GM12878 (cell line): ENCODE results near the gene ZFAND2A.

Source experiments
- CHD2 ChIP-seq: IDR thresholded peaks from 2 replicates; pipeline ENCODE4 v1.6.1; 2011; ENCODE audit warnings: low read depth, low read length, improper control_type of control experiment, borderline replicate concordance
- EP300 ChIP-seq, 2 experiments: fragments of 150-350 bp in 1 of 2; IDR thresholded peaks; 2 replicates each; pipeline ENCODE4 v1.6.1; 2011 to 2012; ENCODE audit warnings: low read depth in 2 of 2, low read length in 2 of 2, borderline replicate concordance in 1 of 2, improper control_type of control experiment in 1 of 2, inconsistent platforms in 1 of 2; ENCODE audit not compliant: control insufficient read depth in 1 of 2
- ETV6 ChIP-seq, 2 experiments: fragments of 450-650 bp in 1 of 2; IDR thresholded peaks in 1 of 2; conservative IDR thresholded peaks in 1 of 2; 2 replicates each; pipeline ENCODE4 v1.6.1; 2014; ENCODE audit warnings: antibody characterized with exemption in 1 of 2, borderline replicate concordance in 1 of 2, low read depth in 1 of 2, mild to moderate bottlenecking in 1 of 2, moderate library complexity in 1 of 2
- MYB ChIP-seq: fragments of 150-350 bp; IDR thresholded peaks from 2 replicates; pipeline ENCODE4 v1.6.1; 2014; ENCODE audit warnings: mild to moderate bottlenecking, low read depth, low read length, borderline replicate concordance
- TAF1 ChIP-seq: IDR thresholded peaks from 2 replicates; pipeline ENCODE4 v1.6.1; 2011; ENCODE audit warnings: mild to moderate bottlenecking, low read depth, low read length, borderline replicate concordance
- ZNF384 ChIP-seq: IDR thresholded peaks from 2 replicates; pipeline ENCODE4 v1.6.1; 2012; ENCODE audit warnings: low read depth, mild to moderate bottlenecking, low read length, improper control_type of control experiment, borderline replicate concordance
- TF ChIP-seq, protein P1 (sequence below): fragments of 450-650 bp; IDR thresholded peaks from 2 replicates; pipeline ENCODE4 v1.6.1; 2017; ENCODE audit warnings: mild to moderate bottlenecking
- TF ChIP-seq, protein P2 (sequence below), 3 experiments: IDR thresholded peaks in 2 of 3; conservative IDR thresholded peaks in 1 of 3; 2 replicates each; pipeline ENCODE4 v1.5.1; 2011; ENCODE audit warnings: low read depth in 3 of 3, low read length in 3 of 3, mild to moderate bottlenecking in 3 of 3, control low read depth in 2 of 3, moderate library complexity in 2 of 3, inconsistent platforms in 1 of 3, mixed read lengths in 1 of 3; ENCODE audit not compliant: control insufficient read depth in 2 of 3, insufficient read depth in 1 of 3; ENCODE audit errors: extremely low read depth in 1 of 3

DNA sequence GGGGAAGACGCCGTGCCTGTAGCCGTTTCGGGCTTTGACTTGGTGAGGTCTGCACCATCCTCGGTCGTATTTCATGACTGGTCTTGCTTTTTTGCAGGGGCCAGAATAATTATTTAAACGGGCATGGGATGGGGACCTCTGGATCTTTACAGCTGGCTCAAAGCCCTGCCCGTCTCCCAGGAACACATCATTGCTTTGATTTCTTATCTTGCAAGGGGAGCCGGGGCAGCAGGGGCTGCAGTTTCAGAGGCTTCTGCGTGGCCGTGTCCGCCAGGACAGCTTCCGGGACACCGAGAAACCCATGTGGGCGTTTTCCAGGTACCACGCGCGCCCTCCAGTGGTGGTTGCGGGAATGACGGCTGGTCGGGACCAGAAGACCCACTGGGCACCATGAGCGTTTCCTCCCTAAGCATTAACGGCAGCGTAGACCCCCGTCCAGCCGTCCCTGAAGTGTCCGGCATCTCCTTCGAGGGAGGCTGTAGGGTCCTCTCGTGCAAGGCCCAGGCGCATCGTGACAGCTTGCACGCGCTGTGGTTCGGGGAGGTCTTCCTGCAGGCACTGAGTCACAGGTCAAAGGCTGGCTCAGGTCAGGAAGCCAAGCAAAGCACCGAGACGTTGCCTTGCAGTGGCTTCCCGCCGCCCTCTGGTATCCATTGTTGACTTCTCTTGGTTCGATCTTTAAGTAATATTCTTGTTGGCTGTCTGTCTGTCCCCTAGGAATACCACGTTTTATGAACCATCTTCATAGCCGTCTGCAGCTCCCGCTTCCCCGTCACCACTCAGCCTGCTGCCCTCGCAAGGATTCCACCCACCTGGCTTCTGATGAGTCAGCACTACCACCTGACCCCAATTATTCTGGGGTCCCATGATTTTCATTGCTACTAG lies 16.2 kb upstream of the ZFAND2A start:
- TF ChIP-seq MYB (no peak), CHD2 (no peak), EP300 (IDR thresholded peaks at IDR 0.05; ENCODE audit: borderline replicate concordance in 1 of 2, control insufficient read depth in 1 of 2, low read depth in 2 of 2, low read length in 2 of 2) (no peak), ZNF384 (no peak), ETV6 (conservative IDR thresholded peaks at IDR 0.05 in 1 of 2, IDR thresholded peaks at IDR 0.05 in 1 of 2; ENCODE audit: borderline replicate concordance in 1 of 2, low read depth in 1 of 2) (peak in 1 of 2 experiments; percentile 76; a peak in 2 of 4 replicates), TAF1 (no peak)
- TF ChIP-seq, protein P1, sequence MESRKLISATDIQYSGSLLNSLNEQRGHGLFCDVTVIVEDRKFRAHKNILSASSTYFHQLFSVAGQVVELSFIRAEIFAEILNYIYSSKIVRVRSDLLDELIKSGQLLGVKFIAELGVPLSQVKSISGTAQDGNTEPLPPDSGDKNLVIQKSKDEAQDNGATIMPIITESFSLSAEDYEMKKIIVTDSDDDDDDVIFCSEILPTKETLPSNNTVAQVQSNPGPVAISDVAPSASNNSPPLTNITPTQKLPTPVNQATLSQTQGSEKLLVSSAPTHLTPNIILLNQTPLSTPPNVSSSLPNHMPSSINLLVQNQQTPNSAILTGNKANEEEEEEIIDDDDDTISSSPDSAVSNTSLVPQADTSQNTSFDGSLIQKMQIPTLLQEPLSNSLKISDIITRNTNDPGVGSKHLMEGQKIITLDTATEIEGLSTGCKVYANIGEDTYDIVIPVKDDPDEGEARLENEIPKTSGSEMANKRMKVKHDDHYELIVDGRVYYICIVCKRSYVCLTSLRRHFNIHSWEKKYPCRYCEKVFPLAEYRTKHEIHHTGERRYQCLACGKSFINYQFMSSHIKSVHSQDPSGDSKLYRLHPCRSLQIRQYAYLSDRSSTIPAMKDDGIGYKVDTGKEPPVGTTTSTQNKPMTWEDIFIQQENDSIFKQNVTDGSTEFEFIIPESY, result no peak
- TF ChIP-seq, protein P2, sequence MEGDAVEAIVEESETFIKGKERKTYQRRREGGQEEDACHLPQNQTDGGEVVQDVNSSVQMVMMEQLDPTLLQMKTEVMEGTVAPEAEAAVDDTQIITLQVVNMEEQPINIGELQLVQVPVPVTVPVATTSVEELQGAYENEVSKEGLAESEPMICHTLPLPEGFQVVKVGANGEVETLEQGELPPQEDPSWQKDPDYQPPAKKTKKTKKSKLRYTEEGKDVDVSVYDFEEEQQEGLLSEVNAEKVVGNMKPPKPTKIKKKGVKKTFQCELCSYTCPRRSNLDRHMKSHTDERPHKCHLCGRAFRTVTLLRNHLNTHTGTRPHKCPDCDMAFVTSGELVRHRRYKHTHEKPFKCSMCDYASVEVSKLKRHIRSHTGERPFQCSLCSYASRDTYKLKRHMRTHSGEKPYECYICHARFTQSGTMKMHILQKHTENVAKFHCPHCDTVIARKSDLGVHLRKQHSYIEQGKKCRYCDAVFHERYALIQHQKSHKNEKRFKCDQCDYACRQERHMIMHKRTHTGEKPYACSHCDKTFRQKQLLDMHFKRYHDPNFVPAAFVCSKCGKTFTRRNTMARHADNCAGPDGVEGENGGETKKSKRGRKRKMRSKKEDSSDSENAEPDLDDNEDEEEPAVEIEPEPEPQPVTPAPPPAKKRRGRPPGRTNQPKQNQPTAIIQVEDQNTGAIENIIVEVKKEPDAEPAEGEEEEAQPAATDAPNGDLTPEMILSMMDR (IDR thresholded peaks at IDR 0.05 in 2 of 3, conservative IDR thresholded peaks at IDR 0.05 in 1 of 3; ENCODE audit: control insufficient read depth in 2 of 3, extremely low read depth in 1 of 3, insufficient read depth in 1 of 3, low read depth in 3 of 3, low read length in 3 of 3), result peak; percentile 85 to 96 (median 95)
